Muscle of arm (tissue), 12 donors: ENCODE results near the gene MRM2. TPM values are rescaled to one million over a fixed set of nuclear protein-coding genes. Genes with fewer than 3 reads are reported as not detected.
"Not testable (repeated sequence)": the region's sequence is repeated elsewhere in the genome, so short reads cannot be mapped to it uniquely, and the experiment has no call there.

Experiments
- DNase-seq: peaks from one replicate; pipeline ENCODE4 v3.0.0-alpha.2; 2013
- polyA plus RNA-seq, 12 donors: library from polyadenylated mRNA; unstranded; fragments of 120-200 nt; gene quantifications; one replicate each; pipeline ENCODE4 v1.2.1, GENCODE V29; 2013; ENCODE audit not compliant: insufficient read length in 12 of 12

The MRM2 gene
- polyA plus RNA-seq, 12 donors = 19.4 to 32.7 (median 24.6) TPM; not detected in 1

- DNase-seq = not testable (repeated sequence)
Observed at GRCh38 chr7:2269089-2269990, 27.3 kb upstream of the MRM2 start.

GRCh38 chr7:2266911-2267310 lies 24.9 kb upstream of the MRM2 start:
- DNase-seq = no peak

- no peak for DNase-seq
Observed at GRCh38 chr7:2264158-2264557, 22.2 kb upstream of the MRM2 start.

- DNase-seq = no peak
Observed at GRCh38 chr7:2263176-2263575, 21.2 kb upstream of the MRM2 start.

GRCh38 chr7:2261611-2262010 lies 19.6 kb upstream of the MRM2 start:
- DNase-seq = no peak

GRCh38 chr7:2260820-2261219 lies 18.8 kb upstream of the MRM2 start:
- DNase-seq = no peak

GRCh38 chr7:2259480-2259879 lies 17.5 kb upstream of the MRM2 start:
- DNase-seq = no peak

- no peak for DNase-seq
Observed at GRCh38 chr7:2258661-2259365, 16.8 kb upstream of the MRM2 start.

GRCh38 chr7:2257651-2258050 lies 15.6 kb upstream of the MRM2 start:
- DNase-seq = no peak

GRCh38 chr7:2257046-2257551 lies 15.1 kb upstream of the MRM2 start:
- DNase-seq = no peak

GRCh38 chr7:2256306-2257045 lies 14.5 kb upstream of the MRM2 start:
- no peak for DNase-seq

GRCh38 chr7:2255145-2256139 lies 13.4 kb upstream of the MRM2 start:
- DNase-seq = no peak

GRCh38 chr7:2254429-2255144 lies 12.6 kb upstream of the MRM2 start:
- no peak for DNase-seq

GRCh38 chr7:2253525-2254244 lies 11.7 kb upstream of the MRM2 start:
- DNase-seq = no peak

GRCh38 chr7:2253021-2253420 lies 11.0 kb upstream of the MRM2 start:
- no peak for DNase-seq

- no peak for DNase-seq
Observed at GRCh38 chr7:2251841-2252771, 10.1 kb upstream of the MRM2 start.

- DNase-seq = no peak
Observed at GRCh38 chr7:2251381-2251780, 9.4 kb upstream of the MRM2 start.

GRCh38 chr7:2249744-2250323 lies 7.8 kb upstream of the MRM2 start:
- no peak for DNase-seq
